ENCODE measurements around the gene ALDH3A2. TPM values are rescaled to one million over a fixed set of nuclear protein-coding genes. Genes with fewer than 3 reads are reported as not detected.

The ALDH3A2 gene
- total and polyA plus RNA-seq, 4 donors: 63.3 to 165 (median 80.4) TPM

GRCh38 chr17:19670908-19671307 lies 22.4 kb downstream of the ALDH3A2 start:
- Histone ChIP-seq H3K27me3 (ENCODE audit: control insufficient read depth in 4 of 4, insufficient read depth in 4 of 4, low read length in 3 of 4) (no peaks in the 10 kb centered on the region), H3K4me1 (ENCODE audit: control insufficient read depth in 4 of 4, insufficient read depth in 4 of 4, low read length in 3 of 4) (peaks cover 7 to 45% (median 33%) of the 10 kb centered on the region in 4 donors), H3K9me3 (ENCODE audit: control insufficient read depth in 4 of 4, low read length in 3 of 4) (no peaks in the 10 kb centered on the region), H3K4me3 (ENCODE audit: low read depth in 1 of 3, low read length in 3 of 3) (no peak overlapping the region), H3K36me3 (ENCODE audit: control insufficient read depth in 4 of 4, insufficient read depth in 3 of 4, low read depth in 1 of 4, low read length in 3 of 4) (peaks cover 1 to 13% (median 6%) of the 10 kb centered on the region in 4 donors), H3K27ac (ENCODE audit: low read depth in 1 of 2, low read length in 2 of 2) (peak overlapping the region; percentile 62 to 72), H3K9ac (ENCODE audit: low read depth in 1 of 2, low read length in 2 of 2) (no peak overlapping the region)
- 86% methylated on average over 2 of the region's 2 CpGs for WGBS
- no peak for DNase-seq (ENCODE audit: low spot score)
- no peak for TF ChIP-seq ZBTB33 (IDR thresholded peaks at IDR 0.05)
- no peak for TF ChIP-seq FOXA2 (IDR thresholded peaks at IDR 0.05)
- no peak for TF ChIP-seq TAF1 (conservative IDR thresholded peaks at IDR 0.05)
- TF ChIP-seq SP1 (IDR thresholded peaks at IDR 0.05): no peak
- TF ChIP-seq REST (IDR thresholded peaks at IDR 0.05): no peak
- TF ChIP-seq FOXA1 (IDR thresholded peaks at IDR 0.05): no peak

- DNase-seq (ENCODE audit: low spot score): no peak
- 35% methylated on average over 4 of the region's 4 CpGs for WGBS
- peaks cover 0 to 11% (median 5%) of the 10 kb centered on the region in 4 donors for H3K36me3 ChIP-seq (ENCODE audit: control insufficient read depth in 4 of 4, insufficient read depth in 3 of 4, low read depth in 1 of 4, low read length in 3 of 4)
- no peaks in the 10 kb centered on the region for H3K9me3 ChIP-seq (ENCODE audit: control insufficient read depth in 4 of 4, low read length in 3 of 4)
- H3K9ac ChIP-seq (ENCODE audit: low read depth in 1 of 2, low read length in 2 of 2): peak overlapping the region in 1 of 2 donors; percentile 2
- no peaks in the 10 kb centered on the region for H3K27me3 ChIP-seq (ENCODE audit: control insufficient read depth in 4 of 4, insufficient read depth in 4 of 4, low read length in 3 of 4)
- peak overlapping the region; percentile 62 to 72 for H3K27ac ChIP-seq (ENCODE audit: low read depth in 1 of 2, low read length in 2 of 2)
- H3K4me1 ChIP-seq (ENCODE audit: control insufficient read depth in 4 of 4, insufficient read depth in 4 of 4, low read length in 3 of 4): peaks cover 7 to 42% (median 33%) of the 10 kb centered on the region in 4 donors
- TF ChIP-seq ZBTB33 (IDR thresholded peaks at IDR 0.05) (no peak), ATF3 (IDR thresholded peaks at IDR 0.05) (peak; percentile 46), FOXA1 (IDR thresholded peaks at IDR 0.05) (no peak)
- no peak overlapping the region for H3K4me3 ChIP-seq (ENCODE audit: low read depth in 1 of 3, low read length in 3 of 3)
Measured at GRCh38 chr17:19671433-19671832, 22.9 kb downstream of the ALDH3A2 start.

Data from liver (tissue), 9 donors.